Measurements from ENCODE around the gene C1orf94. TPM values are rescaled to one million over a fixed set of nuclear protein-coding genes. Genes with fewer than 3 reads are reported as not detected.

Gene C1orf94
- total and polyA plus RNA-seq, 2 of the 4 experiments (the other 2 are of a cell fraction), result not detected

- no peak overlapping the region for H3K4me2 ChIP-seq (ENCODE audit: low read depth, low read length)
- no peak overlapping the region for H2BK15ac ChIP-seq (ENCODE audit: low read depth, low read length)
- no peak overlapping the region for H2AFZ ChIP-seq (replicated peaks; ENCODE audit: low read length, poor library complexity)
- no CpG with 5 or more reads among the region's 2 CpGs for WGBS, 2 experiments (ENCODE audit: extremely low coverage in 2 of 2, insufficient read length in 1 of 2)
- H4K8ac ChIP-seq (ENCODE audit: low read depth in 2 of 2, low read length in 2 of 2), result no peak overlapping the region
- dilution Hi-C loops (cut with HindIII; ENCODE audit: low sequenced_read_pairs, unreplicated experiment) (no loop called here), intact Hi-C loops (cut with micrococcal nuclease) (no loop called here), in situ Hi-C loops (cut with MboI; ENCODE audit: low sequenced_read_pairs) (no loop called here)
- no peak overlapping the region for H3K27ac ChIP-seq (ENCODE audit: insufficient read depth, low read length)
- ChIA-PET POLR2A (ENCODE audit: unreplicated experiment) (no interaction called here), CTCF (no interaction called here)
- no peak overlapping the region for H3K23ac ChIP-seq (ENCODE audit: low read depth, low read length)
- no peaks in the 10 kb centered on the region; the same call in 1 of the 2 replicates for H3K9me3 ChIP-seq (ENCODE audit: control insufficient read depth, insufficient read depth, low read length)
- H2AK5ac ChIP-seq (ENCODE audit: low read depth, low read length), result no peak overlapping the region
- no TSS peak for BruUV-seq (replicated peaks)
- H3K18ac ChIP-seq (ENCODE audit: low read depth, low read length), result no peak overlapping the region
- no peaks in the 10 kb centered on the region for H3K36me3 ChIP-seq (ENCODE audit: control insufficient read depth, insufficient read depth, low read length)
- H2BK120ac ChIP-seq (ENCODE audit: low read depth, low read length), result no peak overlapping the region
- no peaks in the 10 kb centered on the region for H4K20me1 ChIP-seq (ENCODE audit: insufficient read depth, low read length)
- no peak overlapping the region for H4K5ac ChIP-seq (ENCODE audit: low read depth, low read length)
- H3K4me3 ChIP-seq (ENCODE audit: insufficient read depth, low read depth, low read length), result no peak overlapping the region
- H3K56ac ChIP-seq (ENCODE audit: extremely low read depth, insufficient read depth, low read length), result no peak overlapping the region
- no peak overlapping the region for H2BK20ac ChIP-seq (ENCODE audit: low read depth, low read length)
- ATAC-seq (ENCODE audit: low read depth) (no peak), DNase-seq (no peak)
- H3K9ac ChIP-seq (ENCODE audit: low read depth, low read length), result no peak overlapping the region
- H4K91ac ChIP-seq (ENCODE audit: insufficient read depth, low read depth, low read length), result no peak overlapping the region
- H2AK9ac ChIP-seq (replicated peaks; ENCODE audit: low read depth, low read length, poor library complexity), result no peak overlapping the region
- no peaks in the 10 kb centered on the region for H3K79me1 ChIP-seq (ENCODE audit: low read depth in 1 of 2, low read length in 2 of 2)
- H2BK5ac ChIP-seq (ENCODE audit: low read depth, low read length, poor library complexity, severe bottlenecking), result no peak overlapping the region
- no peak overlapping the region for H3K4ac ChIP-seq (ENCODE audit: low read depth, low read length)
- no peaks in the 10 kb centered on the region for H3K4me1 ChIP-seq (ENCODE audit: control insufficient read depth, insufficient read depth, low read length)
- TF ChIP-seq POLR2A (IDR thresholded peaks at IDR 0.05; ENCODE audit: low read depth, low read length), result no peak
- no peak for TF ChIP-seq FOS (IDR thresholded peaks at IDR 0.05; ENCODE audit: low read depth, low read length)
- TF ChIP-seq SMC3 (IDR thresholded peaks at IDR 0.05; ENCODE audit: low read depth, low read length), result no peak
- no peak for TF ChIP-seq MXI1 (IDR thresholded peaks at IDR 0.05; ENCODE audit: borderline replicate concordance, low read depth, low read length)
- no peak for TF ChIP-seq MAFK (IDR thresholded peaks at IDR 0.05; ENCODE audit: low read depth, low read length)
- TF ChIP-seq, protein P1, sequence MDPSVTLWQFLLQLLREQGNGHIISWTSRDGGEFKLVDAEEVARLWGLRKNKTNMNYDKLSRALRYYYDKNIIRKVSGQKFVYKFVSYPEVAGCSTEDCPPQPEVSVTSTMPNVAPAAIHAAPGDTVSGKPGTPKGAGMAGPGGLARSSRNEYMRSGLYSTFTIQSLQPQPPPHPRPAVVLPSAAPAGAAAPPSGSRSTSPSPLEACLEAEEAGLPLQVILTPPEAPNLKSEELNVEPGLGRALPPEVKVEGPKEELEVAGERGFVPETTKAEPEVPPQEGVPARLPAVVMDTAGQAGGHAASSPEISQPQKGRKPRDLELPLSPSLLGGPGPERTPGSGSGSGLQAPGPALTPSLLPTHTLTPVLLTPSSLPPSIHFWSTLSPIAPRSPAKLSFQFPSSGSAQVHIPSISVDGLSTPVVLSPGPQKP (IDR thresholded peaks at IDR 0.05; ENCODE audit: borderline replicate concordance, low read depth, low read length), result no peak
- TF ChIP-seq CHD1 (IDR thresholded peaks at IDR 0.05; ENCODE audit: low read depth, low read length), result no peak
- no peak for TF ChIP-seq RCOR1 (IDR thresholded peaks at IDR 0.05; ENCODE audit: insufficient replicate concordance, low read length)
- TF ChIP-seq BHLHE40 (IDR thresholded peaks at IDR 0.05; ENCODE audit: low read depth, low read length), result no peak
- TF ChIP-seq CTCF (conservative IDR thresholded peaks at IDR 0.05; ENCODE audit: low read depth, low read length), result no peak
- TF ChIP-seq CEBPB (IDR thresholded peaks at IDR 0.05; ENCODE audit: low read depth, low read length), result no peak
- TF ChIP-seq RFX5 (IDR thresholded peaks at IDR 0.05; ENCODE audit: low read depth, low read length), result no peak
- no peaks in the 10 kb centered on the region for H3K9me1 ChIP-seq (ENCODE audit: insufficient read depth, low read length)
- H3K14ac ChIP-seq (replicated peaks; ENCODE audit: low read depth, low read length), result no peak overlapping the region
- no peaks in the 10 kb centered on the region for H3K27me3 ChIP-seq (ENCODE audit: control insufficient read depth, insufficient read depth, low read length)
Observed at GRCh38 chr1:34155860-34156259, 20.8 kb upstream of the C1orf94 start.
